Lung (tissue), 12 donors: ENCODE results near the gene GPC2. TPM values are rescaled to one million over a fixed set of nuclear protein-coding genes. Genes with fewer than 3 reads are reported as not detected.

ENCODE experiments used
- ATAC-seq: fragments of 200-7000 bp; cut with Tn5 transposase; one replicate; pipeline ENCODE4 v1.9.1; 2020; ENCODE audit warnings: moderate number of reproducible peaks; ENCODE audit not compliant: insufficient read depth, low FRiP score
- DNase-seq, 3 donors: peaks; one replicate each; pipeline ENCODE4 v3.0.0-alpha.2; 2013 to 2017
- H3K27ac ChIP-seq, 2 donors: one replicate each; pipeline ENCODE4 v1.5.1; 2013; ENCODE audit warnings: mild to moderate bottlenecking in 2 of 2, moderate library complexity in 2 of 2, control low read depth in 1 of 2, inconsistent platforms in 1 of 2, low read depth in 1 of 2, low read length in 1 of 2
- H3K27me3 ChIP-seq, 3 donors: one replicate each; pipeline ENCODE4 v1.5.1; 2013; ENCODE audit warnings: low read length in 2 of 3; ENCODE audit not compliant: control insufficient read depth in 3 of 3, insufficient read depth in 3 of 3
- H3K36me3 ChIP-seq, 4 donors: one replicate each; pipeline ENCODE4 v1.5.1; 2013; ENCODE audit warnings: low read length in 4 of 4, mild to moderate bottlenecking in 1 of 4, moderate library complexity in 1 of 4; ENCODE audit not compliant: control insufficient read depth in 4 of 4, insufficient read depth in 4 of 4
- H3K4me1 ChIP-seq, 5 donors: one replicate each; pipeline ENCODE4 v1.5.1; 2013; ENCODE audit warnings: low read length in 5 of 5, mild to moderate bottlenecking in 2 of 5, moderate library complexity in 1 of 5; ENCODE audit not compliant: control insufficient read depth in 5 of 5, insufficient read depth in 5 of 5
- H3K4me3 ChIP-seq: one replicate; pipeline ENCODE4 v1.5.1; 2013; ENCODE audit warnings: mild to moderate bottlenecking, control low read depth, moderate library complexity
- H3K9ac ChIP-seq, 2 donors: one replicate each; pipeline ENCODE4 v1.5.1; 2013; ENCODE audit warnings: low read length in 2 of 2, control low read depth in 1 of 2; ENCODE audit not compliant: insufficient read depth in 1 of 2
- H3K9me3 ChIP-seq, 4 donors: one replicate each; pipeline ENCODE4 v1.5.1; 2013; ENCODE audit warnings: low read length in 3 of 4, mild to moderate bottlenecking in 1 of 4, moderate library complexity in 1 of 4; ENCODE audit not compliant: control insufficient read depth in 4 of 4, insufficient read depth in 3 of 4
- WGBS, 2 donors: extraction: QIAGEN DNeasy Blood & Tissue Kit; methylation state at CpG; one replicate each; pipeline ENCODE4 v1.1.7; 2013; 5-methylcytosine and 5-hydroxymethylcytosine counted together
- polyA plus RNA-seq, 2 donors: library from polyadenylated mRNA; stranded (reverse); fragments of 200-250 nt; gene quantifications; one replicate each; pipeline ENCODE4 v1.2.1, GENCODE V29; 2013
- total RNA-seq, 2 donors: library from RNA; depleted of rRNA in 1 of 2; stranded (reverse); fragments of >200 nt in 1 of 2; gene quantifications; one replicate each; pipeline ENCODE4 v1.2.1, GENCODE V29; 2014 to 2021
- TF ChIP-seq, protein P1 (sequence below): IDR thresholded peaks from 2 replicates; pipeline ENCODE4 v1.5.1; 2012; ENCODE audit warnings: mild to moderate bottlenecking; ENCODE audit errors: control extremely low read depth, extremely low read depth
- donor health status: control.
- donor health status: control.
- donor health status: Bipolar disorder and iron deficiency.
- donor health status: healthy.
- donor health status: DM: yes; HTN: yes; CAD: no.

GPC2 gene
- total and polyA plus RNA-seq, 4 donors, result 0.61 to 2.1 (median 1.0) TPM

- TF ChIP-seq, protein P1, sequence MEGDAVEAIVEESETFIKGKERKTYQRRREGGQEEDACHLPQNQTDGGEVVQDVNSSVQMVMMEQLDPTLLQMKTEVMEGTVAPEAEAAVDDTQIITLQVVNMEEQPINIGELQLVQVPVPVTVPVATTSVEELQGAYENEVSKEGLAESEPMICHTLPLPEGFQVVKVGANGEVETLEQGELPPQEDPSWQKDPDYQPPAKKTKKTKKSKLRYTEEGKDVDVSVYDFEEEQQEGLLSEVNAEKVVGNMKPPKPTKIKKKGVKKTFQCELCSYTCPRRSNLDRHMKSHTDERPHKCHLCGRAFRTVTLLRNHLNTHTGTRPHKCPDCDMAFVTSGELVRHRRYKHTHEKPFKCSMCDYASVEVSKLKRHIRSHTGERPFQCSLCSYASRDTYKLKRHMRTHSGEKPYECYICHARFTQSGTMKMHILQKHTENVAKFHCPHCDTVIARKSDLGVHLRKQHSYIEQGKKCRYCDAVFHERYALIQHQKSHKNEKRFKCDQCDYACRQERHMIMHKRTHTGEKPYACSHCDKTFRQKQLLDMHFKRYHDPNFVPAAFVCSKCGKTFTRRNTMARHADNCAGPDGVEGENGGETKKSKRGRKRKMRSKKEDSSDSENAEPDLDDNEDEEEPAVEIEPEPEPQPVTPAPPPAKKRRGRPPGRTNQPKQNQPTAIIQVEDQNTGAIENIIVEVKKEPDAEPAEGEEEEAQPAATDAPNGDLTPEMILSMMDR, result no peak
- DNase-seq (peak in 2 of 3 donors; percentile 25 to 45), ATAC-seq (no peak)
- peaks cover 0 to 19% (median 12%) of the 10 kb centered on the region in 5 donors for H3K4me1 ChIP-seq
- no peak overlapping the region for H3K27ac ChIP-seq
- H3K9ac ChIP-seq, result no peak overlapping the region
- no peaks in the 10 kb centered on the region for H3K9me3 ChIP-seq
- H3K4me3 ChIP-seq, result no peak overlapping the region
- H3K36me3 ChIP-seq, result peaks cover 0 to 11% (median 1%) of the 10 kb centered on the region in 4 donors
- 75 to 83% methylated on average over 13 of the region's 13 CpGs for WGBS, 2 donors
- H3K27me3 ChIP-seq, result no peaks in the 10 kb centered on the region
Measured at GRCh38 chr7:100122067-100122466, 55.1 kb downstream of the GPC2 start.

DNA sequence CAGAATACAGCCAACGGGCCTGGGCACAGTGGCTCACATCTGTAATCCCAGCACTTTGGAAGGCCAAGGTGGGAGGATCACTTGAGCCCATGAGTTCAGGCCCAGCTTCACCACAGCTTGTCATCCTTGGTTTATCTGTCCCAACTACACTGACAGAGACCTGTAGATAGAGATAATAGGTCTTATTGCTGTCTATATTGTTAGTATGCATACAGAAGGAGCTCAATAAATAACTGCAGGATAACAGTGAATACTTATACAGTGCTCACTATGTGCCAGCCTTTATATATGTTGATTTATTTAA, 56.5 kb downstream of the GPC2 start:
- Histone ChIP-seq H3K9me3 (no peaks in the 10 kb centered on the region), H3K4me3 (no peak overlapping the region), H3K36me3 (peaks cover 0 to 11% (median 1%) of the 10 kb centered on the region in 4 donors), H3K4me1 (peaks cover 0 to 14% (median 9%) of the 10 kb centered on the region in 5 donors), H3K27ac (no peak overlapping the region), H3K9ac (no peak overlapping the region), H3K27me3 (no peaks in the 10 kb centered on the region)
- DNase-seq (no peak), ATAC-seq (no peak)
- WGBS, 2 donors, result 39 to 55% methylated on average over 1 of the region's 1 CpG
- TF ChIP-seq, protein P1, result no peak

DNA sequence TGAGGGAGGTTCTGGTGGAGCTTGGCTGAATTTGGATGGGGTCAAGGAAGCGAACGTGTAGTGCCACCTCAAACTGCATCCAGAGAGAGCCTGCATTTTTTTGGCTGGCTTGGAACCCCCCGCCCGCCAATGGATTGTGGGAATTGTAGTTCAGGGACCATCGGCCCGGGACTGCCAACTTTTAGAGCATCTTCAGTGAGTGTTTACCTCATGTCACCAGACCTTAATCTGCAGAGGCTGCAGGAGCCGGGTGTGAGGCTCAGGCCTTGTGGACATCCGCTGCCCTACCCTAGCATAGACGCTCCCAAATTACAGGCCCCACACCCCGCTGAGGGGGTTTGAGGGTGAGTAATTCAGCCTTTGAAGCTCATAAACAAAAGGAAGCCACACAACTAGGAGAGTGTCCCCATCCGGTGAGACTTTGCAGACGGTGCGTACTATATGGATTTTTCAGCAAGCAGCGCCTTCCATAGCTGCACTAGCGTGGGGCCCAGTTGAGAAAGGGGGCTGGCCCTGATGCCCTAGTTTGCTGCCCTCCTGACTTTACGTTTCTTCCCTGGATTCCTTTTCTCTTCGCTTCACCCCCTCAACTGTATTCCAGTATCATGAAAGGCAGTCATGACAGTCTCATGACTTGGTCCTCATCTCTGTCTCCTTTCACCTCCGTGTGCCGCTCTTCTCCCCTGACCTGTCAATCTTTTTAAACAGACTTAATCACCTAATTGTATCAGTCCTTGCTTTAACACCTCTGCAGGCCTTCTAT, 57.0 kb downstream of the GPC2 start:
- no peaks in the 10 kb centered on the region for H3K27me3 ChIP-seq
- peak overlapping the region; percentile 75 for H3K27ac ChIP-seq
- peak overlapping the region in 1 of 2 donors; percentile 67 for H3K9ac ChIP-seq
- H3K9me3 ChIP-seq, result no peaks in the 10 kb centered on the region
- peaks cover 0 to 14% (median 9%) of the 10 kb centered on the region in 5 donors for H3K4me1 ChIP-seq
- TF ChIP-seq, protein P1, result no peak
- DNase-seq, result peak; percentile 81 to 90 (median 83)
- WGBS, 2 donors, result 24 to 34% methylated on average over 19 of the region's 19 CpGs
- ATAC-seq, result peak; percentile 24
- peaks cover 0 to 11% (median 1%) of the 10 kb centered on the region in 4 donors for H3K36me3 ChIP-seq
- H3K4me3 ChIP-seq, result peak overlapping the region; percentile 41

Other genes starting within 250 kb of the GPC2 start
- under 1 TPM in 1 of 2 donors, not detected in 1; 0.31 TPM for gene GJC3, start 247.8 kb downstream of the GPC2 start, total RNA-seq
- under 1 TPM; 0.07 to 0.22 TPM for gene GJC3, start 247.8 kb downstream of the GPC2 start, polyA plus RNA-seq
- 10 to 100 TPM in 1 of 2 donors, 1 to 10 TPM in 1; 4.1 to 52.8 TPM for gene AZGP1, start 201.3 kb downstream of the GPC2 start, total RNA-seq
- gene AZGP1, start 201.3 kb downstream of the GPC2 start, polyA plus RNA-seq, result 10 to 100 TPM in 1 of 2 donors, 1 to 10 TPM in 1; 4.2 to 82.8 TPM
- 10 to 100 TPM; 50.4 to 54.0 TPM for gene ZKSCAN1, start 161.8 kb downstream of the GPC2 start, total RNA-seq
- gene ZKSCAN1, start 161.8 kb downstream of the GPC2 start, polyA plus RNA-seq, result 1 to 10 TPM; 8.2 to 8.7 TPM
- gene ZSCAN21, start 127.6 kb downstream of the GPC2 start, total RNA-seq, result 10 to 100 TPM in 1 of 2 donors, 1 to 10 TPM in 1; 9.0 to 13.1 TPM
- gene ZSCAN21, start 127.6 kb downstream of the GPC2 start, polyA plus RNA-seq, result 1 to 10 TPM; 4.7 to 5.1 TPM
- 10 to 100 TPM; 29.4 to 30.5 TPM for gene ZNF3, start 95.7 kb downstream of the GPC2 start, total RNA-seq
- gene ZNF3, start 95.7 kb downstream of the GPC2 start, polyA plus RNA-seq, result 10 to 100 TPM; 12.8 to 17.4 TPM
- gene COPS6, start 88.4 kb downstream of the GPC2 start, total RNA-seq, result 10 to 100 TPM; 66.1 to 89.3 TPM
- 100 to 1,000 TPM in 1 of 2 donors, 10 to 100 TPM in 1; 90.5 to 108 TPM for gene COPS6, start 88.4 kb downstream of the GPC2 start, polyA plus RNA-seq
- 10 to 100 TPM; 42.2 to 54.7 TPM for gene MCM7, start 76.0 kb downstream of the GPC2 start, total RNA-seq
- 10 to 100 TPM; 36.0 to 41.5 TPM for gene MCM7, start 76.0 kb downstream of the GPC2 start, polyA plus RNA-seq
- 10 to 100 TPM; 15.7 to 24.2 TPM for gene AP4M1, start 75.7 kb downstream of the GPC2 start, total RNA-seq
- 10 to 100 TPM; 14.8 to 18.5 TPM for gene AP4M1, start 75.7 kb downstream of the GPC2 start, polyA plus RNA-seq
- 10 to 100 TPM; 36.1 to 51.5 TPM for gene TAF6, start 58.0 kb downstream of the GPC2 start, total RNA-seq
- gene TAF6, start 58.0 kb downstream of the GPC2 start, polyA plus RNA-seq, result 10 to 100 TPM; 31.5 to 39.8 TPM
- gene CNPY4, start 57.7 kb downstream of the GPC2 start, total RNA-seq, result 10 to 100 TPM; 11.9 to 18.6 TPM
- 10 to 100 TPM in 1 of 2 donors, 1 to 10 TPM in 1; 9.8 to 10.5 TPM for gene CNPY4, start 57.7 kb downstream of the GPC2 start, polyA plus RNA-seq
- gene MBLAC1, start 50.4 kb downstream of the GPC2 start, total RNA-seq, result 1 to 10 TPM; 2.2 to 2.9 TPM
- gene MBLAC1, start 50.4 kb downstream of the GPC2 start, polyA plus RNA-seq, result 1 to 10 TPM; 1.7 to 1.9 TPM
- 100 to 1,000 TPM in 1 of 2 donors, 10 to 100 TPM in 1; 63.4 to 134 TPM for gene LAMTOR4, start 28.5 kb downstream of the GPC2 start, total RNA-seq
- gene LAMTOR4, start 28.5 kb downstream of the GPC2 start, polyA plus RNA-seq, result 100 to 1,000 TPM; 240 to 288 TPM
- 10 to 100 TPM in 1 of 2 donors, 1 to 10 TPM in 1; 9.8 to 27.9 TPM for gene TRAPPC14, start 18.7 kb downstream of the GPC2 start, total RNA-seq
- gene TRAPPC14, start 18.7 kb downstream of the GPC2 start, polyA plus RNA-seq, result 10 to 100 TPM; 19.5 to 19.6 TPM
- gene GAL3ST4, start 8.8 kb downstream of the GPC2 start, total RNA-seq, result 1 to 10 TPM; 6.1 to 8.0 TPM
- gene GAL3ST4, start 8.8 kb downstream of the GPC2 start, polyA plus RNA-seq, result 1 to 10 TPM; 1.5 to 4.2 TPM
- 1 to 10 TPM; 2.0 to 2.1 TPM for gene STAG3, start 537 bp upstream of the GPC2 start, total RNA-seq
- 1 to 10 TPM; 2.0 to 2.8 TPM for gene STAG3, start 537 bp upstream of the GPC2 start, polyA plus RNA-seq
- gene PVRIG, start 42.6 kb upstream of the GPC2 start, total RNA-seq, result under 1 TPM; 0.52 to 0.82 TPM
- gene PVRIG, start 42.6 kb upstream of the GPC2 start, polyA plus RNA-seq, result 1 to 10 TPM in 1 of 2 donors, under 1 TPM in 1; 0.41 to 1.6 TPM
- not detected for gene SPDYE3, start 130.3 kb upstream of the GPC2 start, total RNA-seq
- under 1 TPM; 0.06 to 0.10 TPM for gene SPDYE3, start 130.3 kb upstream of the GPC2 start, polyA plus RNA-seq
- gene PILRB, start 180.7 kb upstream of the GPC2 start, total RNA-seq, result 10 to 100 TPM; 22.0 to 50.1 TPM
- gene PILRB, start 180.7 kb upstream of the GPC2 start, polyA plus RNA-seq, result 10 to 100 TPM; 26.1 to 36.3 TPM
- gene PILRA, start 196.1 kb upstream of the GPC2 start, total RNA-seq, result 10 to 100 TPM in 1 of 2 donors, 1 to 10 TPM in 1; 9.9 to 40.9 TPM
- gene PILRA, start 196.1 kb upstream of the GPC2 start, polyA plus RNA-seq, result 100 to 1,000 TPM in 1 of 2 donors, 10 to 100 TPM in 1; 14.2 to 122 TPM